ENCODE measurements around the gene BACE2. TPM values are rescaled to one million over a fixed set of nuclear protein-coding genes. Genes with fewer than 3 reads are reported as not detected.

The BACE2 gene
- polyA plus RNA-seq, 1 donor (not counting 4 experiments of a cell fraction or from before 2014, with no cell fraction given), result 130 TPM

DNA sequence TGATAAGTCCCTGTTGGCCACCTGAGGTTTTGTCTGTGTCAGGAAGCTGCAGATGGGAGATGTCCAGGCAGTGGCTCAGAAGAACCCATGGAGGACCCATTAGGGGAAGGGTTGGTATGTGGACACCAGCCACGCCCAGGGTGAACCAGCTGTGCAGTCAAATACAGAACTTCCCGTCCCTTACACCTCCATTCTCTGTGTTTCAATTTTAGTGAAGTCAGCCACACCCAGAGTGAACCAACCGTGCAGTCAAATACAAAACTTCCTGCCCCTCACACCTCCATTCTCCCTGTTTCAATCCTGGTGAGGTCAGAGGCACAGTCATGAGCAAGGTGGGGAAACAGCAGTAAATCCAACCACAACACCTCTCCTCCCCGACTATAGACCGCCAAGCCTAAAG lies 27.4 kb downstream of the BACE2 start:
- Histone ChIP-seq H3K36me3 (ENCODE audit: control insufficient read depth in 2 of 2, extremely low read depth in 1 of 2, insufficient read depth in 2 of 2, low read length in 2 of 2) (peaks cover 0 to 2% of the 10 kb centered on the region in 2 experiments), H3K27ac (ENCODE audit: control insufficient read depth, insufficient read depth, low read length) (peak overlapping the region; percentile 15), H3K4me2 (ENCODE audit: control insufficient read depth, extremely low read depth, insufficient read depth, low read depth, low read length) (no peak overlapping the region), H3K79me2 (ENCODE audit: control insufficient read depth, insufficient read depth, low read length) (peaks cover 80% of the 10 kb centered on the region), H3K9ac (ENCODE audit: control insufficient read depth, extremely low read depth, insufficient read depth, low read length) (no peak overlapping the region), H3K27me3 (ENCODE audit: control insufficient read depth, extremely low read depth, insufficient read depth, low read length) (no peaks in the 10 kb centered on the region), H3K4me1 (ENCODE audit: control insufficient read depth, extremely low read depth, insufficient read depth, low read length) (peaks cover 6% of the 10 kb centered on the region), H2AFZ (ENCODE audit: control insufficient read depth, low read length) (no peak overlapping the region), H3K9me3 (ENCODE audit: control insufficient read depth, low read depth, low read length) (no peaks in the 10 kb centered on the region), H4K20me1 (ENCODE audit: control insufficient read depth, extremely low read depth, insufficient read depth, low read length) (no peaks in the 10 kb centered on the region), H3K4me3 (ENCODE audit: control insufficient read depth in 2 of 3, extremely low read depth in 1 of 3, insufficient read depth in 2 of 3, low read depth in 1 of 3, low read length in 3 of 3) (no peak overlapping the region), H3K9me1 (ENCODE audit: control insufficient read depth, extremely low read depth, insufficient read depth, low read length) (no peaks in the 10 kb centered on the region)
- FAIRE-seq (no peak), DNase-seq (ENCODE audit: low read depth, low spot score) (no peak)
- TF ChIP-seq EZH2 (IDR thresholded peaks at IDR 0.05; ENCODE audit: low read length) (no peak), CTCF (optimal IDR thresholded peaks at IDR 0.05 in 1 of 3, IDR thresholded peaks at IDR 0.05 in 1 of 3, conservative IDR thresholded peaks at IDR 0.05 in 1 of 3; ENCODE audit: extremely low read depth in 1 of 3, insufficient read depth in 2 of 3, low read length in 3 of 3) (no peak)
- dilution Hi-C loops (cut with MboI; ENCODE audit: extremely low pct_ligation_motif_present, low sequenced_read_pairs), result no loop called here

GRCh38 chr21:41196993-41197392 lies 29.0 kb downstream of the BACE2 start:
- H3K4me3 ChIP-seq (ENCODE audit: control insufficient read depth in 2 of 3, extremely low read depth in 1 of 3, insufficient read depth in 2 of 3, low read depth in 1 of 3, low read length in 3 of 3), result no peak overlapping the region
- DNase-seq (ENCODE audit: low read depth, low spot score), result no peak
- H3K27me3 ChIP-seq (ENCODE audit: control insufficient read depth, extremely low read depth, insufficient read depth, low read length), result no peaks in the 10 kb centered on the region

More at GRCh38 chr21:41196993-41197392, 29.0 kb downstream of the BACE2 start:
- Histone ChIP-seq H3K79me2 (ENCODE audit: control insufficient read depth, insufficient read depth, low read length) (peaks cover 81% of the 10 kb centered on the region), H3K36me3 (ENCODE audit: control insufficient read depth in 2 of 2, extremely low read depth in 1 of 2, insufficient read depth in 2 of 2, low read length in 2 of 2) (peaks cover 3% of the 10 kb centered on the region in 2 experiments), H3K9me3 (ENCODE audit: control insufficient read depth, low read depth, low read length) (no peaks in the 10 kb centered on the region), H4K20me1 (ENCODE audit: control insufficient read depth, extremely low read depth, insufficient read depth, low read length) (peaks cover 4% of the 10 kb centered on the region), H3K9ac (ENCODE audit: control insufficient read depth, extremely low read depth, insufficient read depth, low read length) (no peak overlapping the region), H3K4me1 (ENCODE audit: control insufficient read depth, extremely low read depth, insufficient read depth, low read length) (peaks cover 6% of the 10 kb centered on the region), H2AFZ (ENCODE audit: control insufficient read depth, low read length) (no peak overlapping the region), H3K9me1 (ENCODE audit: control insufficient read depth, extremely low read depth, insufficient read depth, low read length) (no peaks in the 10 kb centered on the region), H3K27ac (ENCODE audit: control insufficient read depth, insufficient read depth, low read length) (no peak overlapping the region), H3K4me2 (ENCODE audit: control insufficient read depth, extremely low read depth, insufficient read depth, low read depth, low read length) (no peak overlapping the region)
- dilution Hi-C loops (cut with MboI; ENCODE audit: extremely low pct_ligation_motif_present, low sequenced_read_pairs), result no loop called here
- TF ChIP-seq EZH2 (IDR thresholded peaks at IDR 0.05; ENCODE audit: low read length) (no peak), CTCF (optimal IDR thresholded peaks at IDR 0.05 in 1 of 3, IDR thresholded peaks at IDR 0.05 in 1 of 3, conservative IDR thresholded peaks at IDR 0.05 in 1 of 3; ENCODE audit: extremely low read depth in 1 of 3, insufficient read depth in 2 of 3, low read length in 3 of 3) (no peak)
- FAIRE-seq, result no peak

All from keratinocyte (primary cell).